ENCODE data around the gene LPGAT1.

The LPGAT1 gene

GRCh38 chr1:211828584-211829342 lies 1.8 kb downstream of the LPGAT1 start:
- no peak for DNase-seq (ENCODE audit: low read depth in 2 of 2)

- no peak for DNase-seq (ENCODE audit: low read depth in 2 of 2)
Measured at GRCh38 chr1:211827051-211827450, 3.5 kb downstream of the LPGAT1 start.

- DNase-seq (ENCODE audit: low read depth in 2 of 2), result no peak
Measured at GRCh38 chr1:211825980-211826379, 4.6 kb downstream of the LPGAT1 start.

GRCh38 chr1:211822677-211823407 lies 7.7 kb downstream of the LPGAT1 start:
- DNase-seq (ENCODE audit: low read depth in 2 of 2), result no peak

- no peak for DNase-seq (ENCODE audit: low read depth in 2 of 2)
Measured at GRCh38 chr1:211816586-211816985, 14.0 kb downstream of the LPGAT1 start.

GRCh38 chr1:211814313-211814712 lies 16.2 kb downstream of the LPGAT1 start:
- DNase-seq (ENCODE audit: low read depth in 2 of 2), result no peak

- DNase-seq (ENCODE audit: low read depth in 2 of 2), result no peak
Measured at GRCh38 chr1:211813590-211813989, 17.0 kb downstream of the LPGAT1 start.

- no peak for DNase-seq (ENCODE audit: low read depth in 2 of 2)
Measured at GRCh38 chr1:211812584-211812983, 18.0 kb downstream of the LPGAT1 start.

- no peak for DNase-seq (ENCODE audit: low read depth in 2 of 2)
Measured at GRCh38 chr1:211811848-211812247, 18.7 kb downstream of the LPGAT1 start.

- no peak for DNase-seq (ENCODE audit: low read depth in 2 of 2)
Measured at GRCh38 chr1:211811126-211811525, 19.4 kb downstream of the LPGAT1 start.

GRCh38 chr1:211808475-211808874 lies 22.1 kb downstream of the LPGAT1 start:
- no peak for DNase-seq (ENCODE audit: low read depth in 2 of 2)

GRCh38 chr1:211804915-211805314 lies 25.6 kb downstream of the LPGAT1 start:
- DNase-seq (ENCODE audit: low read depth in 2 of 2), result no peak

GRCh38 chr1:211800925-211801607 lies 29.5 kb downstream of the LPGAT1 start:
- no peak for DNase-seq (ENCODE audit: low read depth in 2 of 2)

- DNase-seq (ENCODE audit: low read depth in 2 of 2), result no peak
Measured at GRCh38 chr1:211797994-211798393, 32.6 kb downstream of the LPGAT1 start.

- no peak for DNase-seq (ENCODE audit: low read depth in 2 of 2)
Measured at GRCh38 chr1:211791979-211792378, 38.6 kb downstream of the LPGAT1 start.

GRCh38 chr1:211789641-211790464 lies 40.7 kb downstream of the LPGAT1 start:
- DNase-seq (ENCODE audit: low read depth in 2 of 2), result no peak

- DNase-seq (ENCODE audit: low read depth in 2 of 2), result no peak
Measured at GRCh38 chr1:211788626-211789025, 41.9 kb downstream of the LPGAT1 start.

- no peak for DNase-seq (ENCODE audit: low read depth in 2 of 2)
Measured at GRCh38 chr1:211783897-211784296, 46.7 kb downstream of the LPGAT1 start.

GRCh38 chr1:211783266-211783665 lies 47.3 kb downstream of the LPGAT1 start:
- no peak for DNase-seq (ENCODE audit: low read depth in 2 of 2)

- no peak for DNase-seq (ENCODE audit: low read depth in 2 of 2)
Measured at GRCh38 chr1:211781260-211781659, 49.3 kb downstream of the LPGAT1 start.

GRCh38 chr1:211775170-211775569 lies 55.4 kb downstream of the LPGAT1 start:
- no peak for DNase-seq (ENCODE audit: low read depth in 2 of 2)

GRCh38 chr1:211764701-211765100 lies 65.9 kb downstream of the LPGAT1 start:
- DNase-seq (ENCODE audit: low read depth in 2 of 2), result no peak
